Measurements from ENCODE around the gene TAF1B. TPM values are rescaled to one million over a fixed set of nuclear protein-coding genes. Genes with fewer than 3 reads are reported as not detected.
"Not testable (repeated sequence)": the region's sequence is repeated elsewhere in the genome, so short reads cannot be mapped to it uniquely, and the experiment has no call there.

Gene TAF1B
- total and polyA plus RNA-seq, 2 experiments from 2014 or later, result 8.0 to 19.4 TPM

DNA sequence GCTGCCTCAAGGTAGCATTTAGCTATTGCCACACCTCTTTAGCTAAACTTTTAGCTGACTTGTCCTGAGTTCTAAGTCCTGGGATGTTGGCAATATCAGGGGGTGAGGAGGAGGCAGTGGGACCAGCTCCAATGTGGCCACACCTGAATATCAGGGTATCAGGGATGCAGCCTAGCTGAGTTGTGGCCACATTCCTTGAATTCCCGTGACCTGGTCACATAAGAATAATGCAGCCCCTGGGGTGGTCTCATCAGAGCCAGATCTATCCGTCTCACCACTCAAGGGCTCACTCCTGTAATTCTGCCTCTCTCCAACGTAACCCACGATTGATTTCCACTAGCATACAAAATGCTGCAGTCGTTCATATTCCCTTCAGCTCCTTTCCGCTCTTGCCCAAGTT lies 11.6 kb upstream of the TAF1B start:
- Histone ChIP-seq H4K20me1 (ENCODE audit: insufficient read depth, poor library complexity, severe bottlenecking) (no peaks in the 10 kb centered on the region), H3K79me2 (no peaks in the 10 kb centered on the region), H3K27ac (no peak overlapping the region), H2AFZ (no peak overlapping the region), H3K9me3 (ENCODE audit: low read depth) (no peaks in the 10 kb centered on the region), H3K27me3 (no peaks in the 10 kb centered on the region), H3K4me1 (ENCODE audit: insufficient read depth) (no peaks in the 10 kb centered on the region), H3K4me2 (no peak overlapping the region), H3K9me2 (replicated peaks; ENCODE audit: insufficient read depth) (no peaks in the 10 kb centered on the region), H3K36me3 (replicated peaks; ENCODE audit: insufficient read depth, low read depth) (no peaks in the 10 kb centered on the region), H3K4me3 (no peak overlapping the region)
- WGBS (ENCODE audit: low lambda C conversion rate, missing lambda C conversion rate), result 71% methylated on average over 6 of the region's 6 CpGs
- TF ChIP-seq, protein P1, sequence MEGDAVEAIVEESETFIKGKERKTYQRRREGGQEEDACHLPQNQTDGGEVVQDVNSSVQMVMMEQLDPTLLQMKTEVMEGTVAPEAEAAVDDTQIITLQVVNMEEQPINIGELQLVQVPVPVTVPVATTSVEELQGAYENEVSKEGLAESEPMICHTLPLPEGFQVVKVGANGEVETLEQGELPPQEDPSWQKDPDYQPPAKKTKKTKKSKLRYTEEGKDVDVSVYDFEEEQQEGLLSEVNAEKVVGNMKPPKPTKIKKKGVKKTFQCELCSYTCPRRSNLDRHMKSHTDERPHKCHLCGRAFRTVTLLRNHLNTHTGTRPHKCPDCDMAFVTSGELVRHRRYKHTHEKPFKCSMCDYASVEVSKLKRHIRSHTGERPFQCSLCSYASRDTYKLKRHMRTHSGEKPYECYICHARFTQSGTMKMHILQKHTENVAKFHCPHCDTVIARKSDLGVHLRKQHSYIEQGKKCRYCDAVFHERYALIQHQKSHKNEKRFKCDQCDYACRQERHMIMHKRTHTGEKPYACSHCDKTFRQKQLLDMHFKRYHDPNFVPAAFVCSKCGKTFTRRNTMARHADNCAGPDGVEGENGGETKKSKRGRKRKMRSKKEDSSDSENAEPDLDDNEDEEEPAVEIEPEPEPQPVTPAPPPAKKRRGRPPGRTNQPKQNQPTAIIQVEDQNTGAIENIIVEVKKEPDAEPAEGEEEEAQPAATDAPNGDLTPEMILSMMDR (IDR thresholded peaks at IDR 0.05; ENCODE audit: poor library complexity), result no peak
- TF ChIP-seq EZH2phosphoT487 (IDR thresholded peaks at IDR 0.05; ENCODE audit: low read depth, severe bottlenecking, unreplicated experiment), result no peak
- TF ChIP-seq EZH2 (IDR thresholded peaks at IDR 0.05; ENCODE audit: borderline replicate concordance), result no peak
- DNase-seq (ENCODE audit: low spot score), result no peak

DNA sequence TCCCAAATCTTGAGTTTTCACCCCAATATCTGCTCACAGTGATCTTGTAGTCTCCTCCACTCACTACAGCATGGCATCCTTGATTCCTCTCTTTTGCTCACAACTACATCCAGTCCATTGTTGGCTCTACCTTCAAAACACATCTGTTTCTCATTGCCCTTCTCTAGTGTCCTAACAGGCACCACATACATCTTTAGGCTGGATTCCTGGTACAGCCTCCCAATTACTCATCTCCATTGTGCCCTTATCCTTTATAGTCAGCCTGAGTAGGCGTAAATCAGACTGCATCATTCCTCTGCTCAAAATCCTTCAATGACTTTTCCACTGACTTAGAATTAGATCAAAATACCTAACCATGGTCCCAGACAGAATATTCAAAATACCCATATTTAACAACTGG lies 10.7 kb upstream of the TAF1B start:
- no peaks in the 10 kb centered on the region for H3K4me1 ChIP-seq (ENCODE audit: insufficient read depth)
- 88% methylated on average over 1 of the region's 1 CpG for WGBS (ENCODE audit: low lambda C conversion rate, missing lambda C conversion rate)
- H3K9me3 ChIP-seq (ENCODE audit: low read depth), result no peaks in the 10 kb centered on the region
- H3K27me3 ChIP-seq, result no peaks in the 10 kb centered on the region
- H4K20me1 ChIP-seq (ENCODE audit: insufficient read depth, poor library complexity, severe bottlenecking), result no peaks in the 10 kb centered on the region
- no peaks in the 10 kb centered on the region for H3K9me2 ChIP-seq (replicated peaks; ENCODE audit: insufficient read depth)
- no peaks in the 10 kb centered on the region for H3K79me2 ChIP-seq
- no peak for TF ChIP-seq EZH2phosphoT487 (IDR thresholded peaks at IDR 0.05; ENCODE audit: low read depth, severe bottlenecking, unreplicated experiment)
- TF ChIP-seq, protein P1 (IDR thresholded peaks at IDR 0.05; ENCODE audit: poor library complexity), result no peak
- no peak for TF ChIP-seq EZH2 (IDR thresholded peaks at IDR 0.05; ENCODE audit: borderline replicate concordance)
- H3K36me3 ChIP-seq (replicated peaks; ENCODE audit: insufficient read depth, low read depth), result no peaks in the 10 kb centered on the region
- H3K27ac ChIP-seq, result no peak overlapping the region
- H2AFZ ChIP-seq, result no peak overlapping the region
- no peak overlapping the region for H3K4me2 ChIP-seq
- no peak for DNase-seq (ENCODE audit: low spot score)
- no peak overlapping the region for H3K4me3 ChIP-seq

DNA sequence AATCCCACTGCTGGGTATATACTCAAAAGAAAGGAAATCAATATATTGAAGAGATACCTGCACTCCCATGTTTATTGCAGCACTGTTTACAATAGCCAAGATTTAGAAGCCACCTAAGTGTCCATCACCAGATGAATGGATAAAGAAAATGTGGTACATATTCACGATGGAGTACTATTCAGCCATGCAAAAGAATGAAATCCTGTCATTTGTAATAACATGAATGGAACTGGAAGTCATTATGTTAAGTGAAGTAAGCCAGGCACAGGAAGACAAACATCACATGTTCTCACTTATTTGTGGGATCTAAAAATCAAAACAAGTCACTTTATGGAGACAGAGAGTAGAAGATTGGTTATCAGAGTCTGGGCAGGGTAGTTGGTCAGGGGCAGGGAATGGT lies 8.2 kb upstream of the TAF1B start:
- H2AFZ ChIP-seq; H3K4me2 ChIP-seq; H4K20me1 ChIP-seq (ENCODE audit: insufficient read depth, poor library complexity, severe bottlenecking); H3K79me2 ChIP-seq; H3K9me3 ChIP-seq (ENCODE audit: low read depth); H3K27ac ChIP-seq; H3K27me3 ChIP-seq; H3K9me2 ChIP-seq (replicated peaks; ENCODE audit: insufficient read depth); H3K36me3 ChIP-seq (replicated peaks; ENCODE audit: insufficient read depth, low read depth); H3K4me3 ChIP-seq; DNase-seq (ENCODE audit: low spot score); H3K4me1 ChIP-seq (ENCODE audit: insufficient read depth): not testable (repeated sequence)
- WGBS (ENCODE audit: low lambda C conversion rate, missing lambda C conversion rate), result 92% methylated on average over 1 of the region's 1 CpG

DNA sequence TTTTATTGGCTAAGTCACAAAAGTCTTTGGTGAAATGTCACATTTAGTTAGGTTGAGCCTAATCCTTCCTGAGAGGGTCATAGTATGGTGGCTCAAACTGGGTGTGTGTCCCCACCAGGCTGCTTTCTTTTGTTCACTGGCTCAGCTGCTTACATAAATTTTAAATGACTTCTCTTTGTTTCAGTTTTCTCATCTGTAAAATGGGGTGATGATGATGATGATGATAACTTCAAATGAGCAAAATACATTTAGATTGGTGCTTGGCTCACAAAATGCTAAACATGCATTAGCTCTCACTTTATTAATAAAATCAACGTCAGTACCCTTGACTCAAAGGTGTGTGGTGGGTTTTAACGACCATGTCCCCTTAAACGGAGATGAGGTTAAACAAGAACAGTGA lies 7.2 kb upstream of the TAF1B start:
- Histone ChIP-seq H3K9me3 (ENCODE audit: low read depth) (no peaks in the 10 kb centered on the region), H3K4me3 (no peak overlapping the region), H2AFZ (no peak overlapping the region), H3K27ac (no peak overlapping the region), H4K20me1 (ENCODE audit: insufficient read depth, poor library complexity, severe bottlenecking) (no peaks in the 10 kb centered on the region), H3K36me3 (replicated peaks; ENCODE audit: insufficient read depth, low read depth) (no peaks in the 10 kb centered on the region), H3K27me3 (no peaks in the 10 kb centered on the region), H3K79me2 (no peaks in the 10 kb centered on the region), H3K4me2 (no peak overlapping the region), H3K9me2 (replicated peaks; ENCODE audit: insufficient read depth) (no peaks in the 10 kb centered on the region), H3K4me1 (ENCODE audit: insufficient read depth) (no peaks in the 10 kb centered on the region)
- no peak for DNase-seq (ENCODE audit: low spot score)
- 94% methylated on average over 3 of the region's 3 CpGs for WGBS (ENCODE audit: low lambda C conversion rate, missing lambda C conversion rate)
- no peak for TF ChIP-seq EZH2phosphoT487 (IDR thresholded peaks at IDR 0.05; ENCODE audit: low read depth, severe bottlenecking, unreplicated experiment)
- TF ChIP-seq, protein P1 (IDR thresholded peaks at IDR 0.05; ENCODE audit: poor library complexity), result no peak
- TF ChIP-seq EZH2 (IDR thresholded peaks at IDR 0.05; ENCODE audit: borderline replicate concordance), result no peak
